Measurements from ENCODE around the gene MYO18A.

Gene MYO18A

GRCh38 chr17:29107933-29108822 is 72.0 kb downstream of the MYO18A start:
- DNase-seq (ENCODE audit: extremely low spot score): no peak
- ChIA-PET POLR2A (interaction anchor here (0.5 kb wide), 1 partner anchor 356 kb away, joined by 5 read pairs; no protein-coding TSS in a partner anchor), CTCF (interaction anchor here (1.1 to 5.4 kb wide), 5 partner anchors 8 to 155 kb away, joined by 3 to 30 read pairs (median 6); no protein-coding TSS in a partner anchor)
- TF ChIP-seq, protein P1, sequence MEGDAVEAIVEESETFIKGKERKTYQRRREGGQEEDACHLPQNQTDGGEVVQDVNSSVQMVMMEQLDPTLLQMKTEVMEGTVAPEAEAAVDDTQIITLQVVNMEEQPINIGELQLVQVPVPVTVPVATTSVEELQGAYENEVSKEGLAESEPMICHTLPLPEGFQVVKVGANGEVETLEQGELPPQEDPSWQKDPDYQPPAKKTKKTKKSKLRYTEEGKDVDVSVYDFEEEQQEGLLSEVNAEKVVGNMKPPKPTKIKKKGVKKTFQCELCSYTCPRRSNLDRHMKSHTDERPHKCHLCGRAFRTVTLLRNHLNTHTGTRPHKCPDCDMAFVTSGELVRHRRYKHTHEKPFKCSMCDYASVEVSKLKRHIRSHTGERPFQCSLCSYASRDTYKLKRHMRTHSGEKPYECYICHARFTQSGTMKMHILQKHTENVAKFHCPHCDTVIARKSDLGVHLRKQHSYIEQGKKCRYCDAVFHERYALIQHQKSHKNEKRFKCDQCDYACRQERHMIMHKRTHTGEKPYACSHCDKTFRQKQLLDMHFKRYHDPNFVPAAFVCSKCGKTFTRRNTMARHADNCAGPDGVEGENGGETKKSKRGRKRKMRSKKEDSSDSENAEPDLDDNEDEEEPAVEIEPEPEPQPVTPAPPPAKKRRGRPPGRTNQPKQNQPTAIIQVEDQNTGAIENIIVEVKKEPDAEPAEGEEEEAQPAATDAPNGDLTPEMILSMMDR (IDR thresholded peaks at IDR 0.05; ENCODE audit: control extremely low read depth, extremely low read depth, low read depth, missing control alignments): no peak

- ChIA-PET POLR2A (no interaction called here), CTCF (interaction anchor here (1.6 to 5.4 kb wide), 3 partner anchors 9 to 154 kb away, joined by 4 to 30 read pairs (median 6); no protein-coding TSS in a partner anchor)
- TF ChIP-seq, protein P1 (IDR thresholded peaks at IDR 0.05; ENCODE audit: control extremely low read depth, extremely low read depth, low read depth, missing control alignments): no peak
- no peak for DNase-seq (ENCODE audit: extremely low spot score)
These were observed 73.1 kb downstream of the MYO18A start for GRCh38 chr17:29107084-29107483.

GRCh38 chr17:29103341-29103740 is 76.9 kb downstream of the MYO18A start:
- POLR2A ChIA-PET: no interaction called here
- CTCF ChIA-PET: interaction anchor here (1.3 to 3.8 kb wide), 2 partner anchors 9 to 13 kb away, joined by 4 to 29 read pairs; no protein-coding TSS in a partner anchor

GRCh38 chr17:29102741-29103181 is 77.4 kb downstream of the MYO18A start:
- POLR2A ChIA-PET: no interaction called here
- DNase-seq (ENCODE audit: extremely low spot score): no peak
- CTCF ChIA-PET: interaction anchor here (1.3 to 3.8 kb wide), 2 partner anchors 9 to 14 kb away, joined by 4 to 29 read pairs; no protein-coding TSS in a partner anchor
- TF ChIP-seq, protein P1 (IDR thresholded peaks at IDR 0.05; ENCODE audit: control extremely low read depth, extremely low read depth, low read depth, missing control alignments): no peak

More at GRCh38 chr17:29103341-29103740, 76.9 kb downstream of the MYO18A start:
- TF ChIP-seq, protein P1 (IDR thresholded peaks at IDR 0.05; ENCODE audit: control extremely low read depth, extremely low read depth, low read depth, missing control alignments): no peak
- DNase-seq (ENCODE audit: extremely low spot score): no peak

DNA sequence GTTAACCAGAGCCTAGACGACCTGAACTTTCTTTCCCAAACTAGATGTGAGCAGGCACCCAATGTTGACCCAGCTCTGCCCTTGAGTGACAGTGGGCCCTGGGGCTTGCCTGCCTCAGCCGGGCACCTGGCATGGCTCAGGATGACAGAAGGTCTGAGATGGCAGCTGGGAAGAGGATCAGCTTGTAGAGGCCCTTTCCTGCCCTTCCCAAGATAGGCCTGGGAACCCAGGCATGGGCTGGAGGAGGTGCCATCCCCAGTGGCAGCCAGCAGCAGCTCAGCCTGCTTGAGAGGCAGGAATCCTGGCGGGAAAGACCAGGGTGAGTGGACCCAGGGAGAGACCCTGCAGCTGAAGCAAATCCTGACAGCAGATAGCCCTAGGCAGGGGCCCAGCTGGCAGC is 78.2 kb downstream of the MYO18A start:
- ChIA-PET CTCF (interaction anchor here (3.8 kb wide), 1 partner anchor 15 kb away, joined by 29 read pairs; no protein-coding TSS in a partner anchor), POLR2A (no interaction called here)
- TF ChIP-seq, protein P1 (IDR thresholded peaks at IDR 0.05; ENCODE audit: control extremely low read depth, extremely low read depth, low read depth, missing control alignments): no peak
- no peak for DNase-seq (ENCODE audit: extremely low spot score)

- ChIA-PET POLR2A (no interaction called here), CTCF (interaction anchor here (1.6 to 3.8 kb wide), 3 partner anchors 13 to 135 kb away, joined by 9 to 29 read pairs (median 9); no protein-coding TSS in a partner anchor)
- no peak for DNase-seq (ENCODE audit: extremely low spot score)
- TF ChIP-seq, protein P1 (IDR thresholded peaks at IDR 0.05; ENCODE audit: control extremely low read depth, extremely low read depth, low read depth, missing control alignments): no peak
These were observed 79.9 kb downstream of the MYO18A start for GRCh38 chr17:29100296-29100695.
